K562 (cell line): Measurements from ENCODE around the gene ZNF124. TPM values are rescaled to one million over a fixed set of nuclear protein-coding genes. Genes with fewer than 3 reads are reported as not detected.

Experiments
- AFF4 ChIP-seq: sonication (generic); formaldehyde crosslinking; IDR thresholded peaks from 2 replicates; pipeline ENCODE4 v1.8.0; 2023; ENCODE audit warnings: mild to moderate bottlenecking, missing genetic modification reagents
- ARNT ChIP-seq, 2 experiments: fragments of 450-650 bp; IDR thresholded peaks; 2 replicates each; pipeline ENCODE4 v1.6.1; 2016; ENCODE audit warnings: mild to moderate bottlenecking in 1 of 2
- CBX8 ChIP-seq: fragments of 200-600 bp; sonication (generic); IDR thresholded peaks from 2 replicates; pipeline ENCODE4 v1.6.1; 2012; ENCODE audit warnings: borderline replicate concordance, mixed run types, low read depth, mild to moderate bottlenecking, moderate library complexity, mixed read lengths, low read length, control low read depth, inconsistent platforms; ENCODE audit not compliant: poor library complexity, severe bottlenecking; ENCODE audit errors: extremely low read depth
- E2F1 ChIP-seq: sonication (generic); formaldehyde crosslinking; IDR thresholded peaks from 2 replicates; pipeline ENCODE4 v1.8.1; 2023; ENCODE audit warnings: mild to moderate bottlenecking, missing genetic modification reagents, moderate library complexity
- ETV1 ChIP-seq: fragments of 450-650 bp; conservative IDR thresholded peaks from 2 replicates; pipeline ENCODE4 v1.6.1; 2016; ENCODE audit warnings: missing genetic modification characterization, control low read depth, low read depth, missing compliant biosample characterization
- GABPA ChIP-seq: fragments of 200-800 bp; sonication (Bioruptor generic); conservative IDR thresholded peaks from 2 replicates; pipeline ENCODE4 v1.6.1; 2016; ENCODE audit warnings: low read depth, missing genetic modification characterization, missing compliant biosample characterization
- HCFC1 ChIP-seq: IDR thresholded peaks from 2 replicates; pipeline ENCODE4 v1.6.1; 2012; ENCODE audit warnings: low read depth, low read length, improper control_type of control experiment
- IRF2 ChIP-seq: sonication (generic); formaldehyde crosslinking; IDR thresholded peaks from 2 replicates; pipeline ENCODE4 v1.8.1; 2022; ENCODE audit warnings: mild to moderate bottlenecking, missing genetic modification reagents
- MYBL2 ChIP-seq, 2 experiments: fragments of 450-650 bp in 1 of 2; sonication (generic) in 1 of 2; formaldehyde crosslinking in 1 of 2; IDR thresholded peaks; 2 replicates each; pipeline versions ENCODE4 v1.6.1 to v1.8.1; 2017 to 2022; ENCODE audit warnings: borderline replicate concordance in 1 of 2, inconsistent platforms in 1 of 2, low read depth in 1 of 2, mild to moderate bottlenecking in 1 of 2, missing genetic modification reagents in 1 of 2, moderate library complexity in 1 of 2
- NONO ChIP-seq, 2 experiments: fragments of 200-400 bp in 1 of 2; fragments of 450-650 bp in 1 of 2; formaldehyde crosslinking in 1 of 2; IDR thresholded peaks; 2 replicates each; pipeline ENCODE4 v1.6.1; 2017; ENCODE audit warnings: low read depth in 2 of 2, mild to moderate bottlenecking in 2 of 2, moderate library complexity in 2 of 2, low read length in 1 of 2
- PBX2 ChIP-seq, 2 experiments: IDR thresholded peaks in 1 of 2; conservative IDR thresholded peaks in 1 of 2; 2 replicates each; pipeline ENCODE4 v1.6.1; 2016; ENCODE audit warnings: low read depth in 2 of 2, mild to moderate bottlenecking in 1 of 2, missing compliant biosample characterization in 1 of 2, missing genetic modification characterization in 1 of 2, moderate library complexity in 1 of 2
- POLR2B ChIP-seq: fragments of 450-650 bp; IDR thresholded peaks from 2 replicates; pipeline ENCODE4 v1.6.1; 2018; ENCODE audit warnings: low read depth; ENCODE audit not compliant: partially characterized antibody
- RBM34 ChIP-seq: fragments of 200-400 bp; formaldehyde crosslinking; IDR thresholded peaks from 2 replicates; pipeline ENCODE4 v1.6.1; 2018; ENCODE audit warnings: low read length, borderline replicate concordance; ENCODE audit not compliant: insufficient read depth
- TARDBP ChIP-seq: fragments of 450-650 bp; IDR thresholded peaks from 2 replicates; pipeline ENCODE4 v1.6.1; 2016
- ZNF184 ChIP-seq: sonication (generic); formaldehyde crosslinking; IDR thresholded peaks from 2 replicates; pipeline ENCODE4 v1.5.0; 2020; ENCODE audit warnings: missing genetic modification reagents
- polyA plus RNA-seq, 8 experiments: library from polyadenylated mRNA; depleted of rRNA in 4 of 8; stranded (reverse) in 5 of 8; unstranded in 3 of 8; fragments of >200 nt; fragmentation: Nextera tagmentation in 2 of 8; fragmentation: Illumina TruSeq in 1 of 8; extraction: Ambion mirVana in 2 of 8; extraction: Trizol in 1 of 8; gene quantifications; 2 replicates each; pipeline versions ENCODE4 v1.2.1 to v1.2.3, GENCODE V29; 2011 to 2014; ENCODE audit warnings: inconsistent platforms in 1 of 8, missing spikeins in 1 of 8
- total RNA-seq, 7 experiments: library from RNA; depleted of rRNA in 6 of 7; stranded (reverse); fragments of >200 nt in 6 of 7; fragmentation: Illumina TruSeq in 2 of 7; extraction: Trizol in 2 of 7; gene quantifications; 2 replicates each; pipeline versions ENCODE4 v1.2.1 to v1.2.3, GENCODE V29; 2011 to 2021; ENCODE audit warnings: low replicate concordance in 1 of 7
- TF ChIP-seq, protein P1 (sequence below): sonication (generic); formaldehyde crosslinking; IDR thresholded peaks from 2 replicates; pipeline ENCODE4 v1.8.0; 2023; ENCODE audit warnings: mild to moderate bottlenecking, missing genetic modification reagents

ZNF124 gene
- total and polyA plus RNA-seq, 9 of the 15 experiments (the other 6 are each of a cell fraction or from before 2014, with no cell fraction given), result 7.6 to 71.5 (median 20.2) TPM

DNA sequence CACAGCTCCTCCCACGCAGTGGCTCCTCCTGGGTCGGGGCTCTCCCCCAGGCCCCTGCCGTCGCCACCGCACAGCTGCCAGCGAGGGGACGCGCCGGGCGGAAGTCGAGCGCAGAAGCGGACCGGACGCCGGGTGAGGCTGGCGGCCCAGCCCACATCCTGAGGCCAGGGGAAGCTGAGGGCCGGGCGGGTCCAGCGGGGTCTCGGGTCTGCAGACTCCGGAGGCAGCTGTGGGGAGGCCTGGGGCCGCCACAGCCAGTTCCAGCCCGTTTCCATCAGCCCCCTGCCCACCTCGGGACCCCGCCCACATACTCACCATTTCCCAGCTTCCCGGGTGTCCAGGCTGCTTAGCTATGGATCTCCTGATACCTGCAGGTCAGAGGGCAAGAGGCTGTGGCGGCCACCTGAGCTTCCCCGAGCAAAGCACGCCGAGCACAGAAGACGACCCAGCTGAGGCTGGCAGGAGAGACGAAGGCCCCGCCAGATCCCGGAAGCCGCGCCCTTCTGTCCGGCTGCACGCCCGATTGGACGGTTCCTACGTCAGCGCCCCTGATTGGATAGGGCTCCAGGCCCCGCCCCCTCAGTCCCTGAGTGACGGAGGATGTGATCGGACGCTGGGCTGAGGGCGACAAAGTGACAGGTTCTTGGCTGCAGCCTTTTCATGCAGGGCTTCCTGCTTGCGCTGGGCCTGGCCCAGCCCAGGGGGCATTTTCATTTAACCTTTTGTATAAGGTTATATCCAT lies 38.7 kb upstream of the ZNF124 start (continued):
- peak; percentile 89 for TF ChIP-seq PBX2 (CRISPR knock-in tag; IDR thresholded peaks at IDR 0.05; ENCODE audit: low read depth)
- peak; percentile 95 for TF ChIP-seq PBX2 (tag; conservative IDR thresholded peaks at IDR 0.05; ENCODE audit: low read depth)
- peak; percentile 67 for TF ChIP-seq ETV1
- TF ChIP-seq GABPA (tag), result peak; percentile 88
- 0 out of 4 replicates have a peak, but pooled peaks of 1 of the 2 experiments have one; percentile 19 for TF ChIP-seq NONO (IDR thresholded peaks at IDR 0.05; ENCODE audit: low read depth in 2 of 2, low read length in 1 of 2)
- no peak for TF ChIP-seq ZNF184 (CRISPR knock-in tag)
- TF ChIP-seq MYBL2 (IDR thresholded peaks at IDR 0.05; ENCODE audit: low read depth), result no peak
- no peak for TF ChIP-seq MYBL2 (CRISPR knock-in tag; IDR thresholded peaks at IDR 0.05; ENCODE audit: borderline replicate concordance)
- peak; percentile 36 for TF ChIP-seq HCFC1
- no peak for TF ChIP-seq AFF4 (CRISPR knock-in tag)
- TF ChIP-seq TARDBP, result no peak
- TF ChIP-seq POLR2B, result peak; percentile 93
- TF ChIP-seq CBX8, result no peak
- TF ChIP-seq, protein P1, sequence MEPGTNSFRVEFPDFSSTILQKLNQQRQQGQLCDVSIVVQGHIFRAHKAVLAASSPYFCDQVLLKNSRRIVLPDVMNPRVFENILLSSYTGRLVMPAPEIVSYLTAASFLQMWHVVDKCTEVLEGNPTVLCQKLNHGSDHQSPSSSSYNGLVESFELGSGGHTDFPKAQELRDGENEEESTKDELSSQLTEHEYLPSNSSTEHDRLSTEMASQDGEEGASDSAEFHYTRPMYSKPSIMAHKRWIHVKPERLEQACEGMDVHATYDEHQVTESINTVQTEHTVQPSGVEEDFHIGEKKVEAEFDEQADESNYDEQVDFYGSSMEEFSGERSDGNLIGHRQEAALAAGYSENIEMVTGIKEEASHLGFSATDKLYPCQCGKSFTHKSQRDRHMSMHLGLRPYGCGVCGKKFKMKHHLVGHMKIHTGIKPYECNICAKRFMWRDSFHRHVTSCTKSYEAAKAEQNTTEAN (CRISPR knock-in tag), result 0 out of 2 replicates have a peak, but pooled peaks have one; percentile 31
- no peak for TF ChIP-seq RBM34
- peak; percentile 39; the same call in 1 of the 2 replicates for TF ChIP-seq E2F1 (CRISPR knock-in tag)
- TF ChIP-seq ARNT (IDR thresholded peaks at IDR 0.05), result no peak
- TF ChIP-seq IRF2 (CRISPR knock-in tag), result no peak
